NCI-H128 (cell line): Measurements from ENCODE around the gene UCN.
A peak's percentile ranks its signal among the peaks of the same experiment; 100 is the strongest.
"Not testable (repeated sequence)": the region's sequence is repeated elsewhere in the genome, so short reads cannot be mapped to it uniquely, and the experiment has no call there.

ENCODE experiments used
- DNase-seq: peaks from one replicate; lab custom pipeline; 2025; ENCODE audit not compliant: unreplicated experiment; lab: John Stamatoyannopoulos, UW

UCN gene

GRCh38 chr2:27285481-27285880 lies 22.8 kb downstream of the UCN start:
- DNase-seq = no peak

- no peak for DNase-seq
Measured at GRCh38 chr2:27284996-27285395, 23.2 kb downstream of the UCN start.

GRCh38 chr2:27282892-27283291 lies 25.4 kb downstream of the UCN start:
- no peak for DNase-seq

- no peak for DNase-seq
Measured at GRCh38 chr2:27281855-27282559, 26.2 kb downstream of the UCN start, which contains the start of gene TRIM54. Gene TRIM54, plus strand, starts transcription at chr2:27282429. Its CDS starts 303 bp downstream, at chr2:27282732.

GRCh38 chr2:27281442-27281841 lies 26.8 kb downstream of the UCN start:
- DNase-seq = no peak

- no peak for DNase-seq
Measured at GRCh38 chr2:27280826-27281225, 27.4 kb downstream of the UCN start.

GRCh38 chr2:27278010-27278409 lies 30.2 kb downstream of the UCN start:
- DNase-seq = no peak

- DNase-seq = no peak
Measured at GRCh38 chr2:27275211-27276150, 32.8 kb downstream of the UCN start, which contains the start of gene DNAJC5G. Gene DNAJC5G, plus strand, starts transcription at chr2:27275433. Its CDS starts 1,296 bp downstream, at chr2:27276729.

GRCh38 chr2:27272537-27273522 lies 35.4 kb downstream of the UCN start:
- DNase-seq = not testable (repeated sequence)

- no peak for DNase-seq
Measured at GRCh38 chr2:27271631-27272340, 36.5 kb downstream of the UCN start.

GRCh38 chr2:27270670-27271069 lies 37.6 kb downstream of the UCN start:
- DNase-seq = no peak

- no peak for DNase-seq
Measured at GRCh38 chr2:27270131-27270530, 38.1 kb downstream of the UCN start.

- not testable (repeated sequence) for DNase-seq
Measured at GRCh38 chr2:27268296-27268695, 39.9 kb downstream of the UCN start.

- no peak for DNase-seq
Measured at GRCh38 chr2:27265536-27265870, 42.7 kb downstream of the UCN start.

- peak; percentile 40 for DNase-seq
Measured at GRCh38 chr2:27264753-27265535, 43.3 kb downstream of the UCN start.

GRCh38 chr2:27264253-27264752 lies 43.9 kb downstream of the UCN start:
- DNase-seq = no peak

- DNase-seq = no peak
Measured at GRCh38 chr2:27263287-27264252, 44.7 kb downstream of the UCN start.
